ENCODE results near the gene SELENOI.

The SELENOI gene

GRCh38 chr2:26412091-26412673, 66.2 kb downstream of the SELENOI start:
- DNase-seq, result no peak

GRCh38 chr2:26414311-26414710, 68.4 kb downstream of the SELENOI start:
- DNase-seq, result no peak

GRCh38 chr2:26421961-26422360, 76.0 kb downstream of the SELENOI start:
- no peak for DNase-seq

- DNase-seq, result no peak
These were observed 77.1 kb downstream of the SELENOI start for GRCh38 chr2:26422947-26423629.

- no peak for DNase-seq
These were observed 77.8 kb downstream of the SELENOI start for GRCh38 chr2:26423750-26424149.

GRCh38 chr2:26424221-26424620, 78.3 kb downstream of the SELENOI start:
- no peak for DNase-seq

- no peak for DNase-seq
These were observed 82.9 kb downstream of the SELENOI start for GRCh38 chr2:26428846-26429245.

- DNase-seq, result no peak
These were observed 84.0 kb downstream of the SELENOI start for GRCh38 chr2:26429779-26430578.

GRCh38 chr2:26430826-26431225, 84.9 kb downstream of the SELENOI start:
- no peak for DNase-seq

- DNase-seq, result no peak
These were observed 86.4 kb downstream of the SELENOI start for GRCh38 chr2:26432363-26432762.

GRCh38 chr2:26432859-26433258, 86.9 kb downstream of the SELENOI start:
- DNase-seq, result no peak

- DNase-seq, result no peak
These were observed 89.2 kb downstream of the SELENOI start for GRCh38 chr2:26435106-26435505.

GRCh38 chr2:26438526-26438925, 92.6 kb downstream of the SELENOI start:
- DNase-seq, result no peak

- DNase-seq, result no peak
These were observed 93.0 kb downstream of the SELENOI start for GRCh38 chr2:26438926-26439325.

- no peak for DNase-seq
These were observed 96.4 kb downstream of the SELENOI start for GRCh38 chr2:26442301-26442700.

- no peak for DNase-seq
These were observed 96.8 kb downstream of the SELENOI start for GRCh38 chr2:26442707-26443106.

- no peak for DNase-seq
These were observed 98.3 kb downstream of the SELENOI start for GRCh38 chr2:26444236-26444635.

Measured in right forelimb (tissue), 1 donor.